Measurements from ENCODE around the gene RAB40B.

The RAB40B gene

GRCh38 chr17:82716203-82717010 lies 17.9 kb upstream of the RAB40B start, which contains the start of gene FN3KRP:
FN3KRP (plus strand) TSS chr17:82716706; CDS start chr17:82716756, 50 bp downstream.
- no peak for TF ChIP-seq ISL1 (CRISPR knock-in tag; IDR thresholded peaks at IDR 0.05)
- TF ChIP-seq SNAI2 (CRISPR knock-in tag; IDR thresholded peaks at IDR 0.05) = no peak
- TF ChIP-seq ESRRG (CRISPR knock-in tag; IDR thresholded peaks at IDR 0.05) = no peak
- no peak for TF ChIP-seq ZFP3 (CRISPR knock-in tag; IDR thresholded peaks at IDR 0.05)
- no peak for TF ChIP-seq TOX (CRISPR knock-in tag; IDR thresholded peaks at IDR 0.05; ENCODE audit: borderline replicate concordance)
- no peak for TF ChIP-seq PPARA (CRISPR knock-in tag; IDR thresholded peaks at IDR 0.05; ENCODE audit: borderline replicate concordance)
- TF ChIP-seq ZNF8 (CRISPR knock-in tag; IDR thresholded peaks at IDR 0.05) = no peak
- TF ChIP-seq ARNTL (CRISPR knock-in tag; IDR thresholded peaks at IDR 0.05; ENCODE audit: borderline replicate concordance, low read depth) = no peak
- no peak for TF ChIP-seq CSRNP3 (CRISPR knock-in tag; IDR thresholded peaks at IDR 0.05)
- TF ChIP-seq TSHZ2 (CRISPR knock-in tag; IDR thresholded peaks at IDR 0.05) = no peak
- TF ChIP-seq POU6F1 (CRISPR knock-in tag; IDR thresholded peaks at IDR 0.05; ENCODE audit: borderline replicate concordance, low read depth) = no peak
- TF ChIP-seq ZC3H10 (CRISPR knock-in tag; IDR thresholded peaks at IDR 0.05) = no peak
- ATAC-seq = peak; percentile 93

- no peak for ATAC-seq
- TF ChIP-seq PPARA (CRISPR knock-in tag; IDR thresholded peaks at IDR 0.05; ENCODE audit: borderline replicate concordance) (no peak), PATZ1 (CRISPR knock-in tag; IDR thresholded peaks at IDR 0.05; ENCODE audit: borderline replicate concordance) (no peak), TCF4 (CRISPR knock-in tag; IDR thresholded peaks at IDR 0.05; ENCODE audit: borderline replicate concordance) (no peak), ZNF70 (CRISPR knock-in tag; IDR thresholded peaks at IDR 0.05) (no peak), SNAI2 (CRISPR knock-in tag; IDR thresholded peaks at IDR 0.05) (no peak), ISL1 (CRISPR knock-in tag; IDR thresholded peaks at IDR 0.05) (no peak), OSR1 (CRISPR knock-in tag; IDR thresholded peaks at IDR 0.05) (no peak), ARNTL (CRISPR knock-in tag; IDR thresholded peaks at IDR 0.05; ENCODE audit: borderline replicate concordance, low read depth) (no peak)
Observed at GRCh38 chr17:82713071-82713723, 14.7 kb upstream of the RAB40B start.

- ATAC-seq = no peak
- TF ChIP-seq ZNF8 (CRISPR knock-in tag; IDR thresholded peaks at IDR 0.05) = no peak
Observed at GRCh38 chr17:82710499-82711232, 12.2 kb upstream of the RAB40B start.

Measured in SK-N-SH treated with all-trans-retinoic acid at 6 μM for 48 hours (cell line).